OCI-LY3 (cell line): ENCODE data around the gene NCKAP5.

Experiments used
- EZH2phosphoT487 ChIP-seq: fragments of 200-600 bp; shearing (Covaris generic); IDR thresholded peaks from 2 replicates; pipeline ENCODE4 v1.6.1; 2018; ENCODE audit warnings: antibody characterized with exemption, mixed run types, low read depth
- TF ChIP-seq, protein P1 (sequence below): fragments of 200-600, 300-600 bp; sonication (generic); IDR thresholded peaks from 2 replicates; pipeline ENCODE4 v1.5.1; 2014; ENCODE audit warnings: antibody characterized with exemption, low read length, low read depth

- TF ChIP-seq, protein P1, sequence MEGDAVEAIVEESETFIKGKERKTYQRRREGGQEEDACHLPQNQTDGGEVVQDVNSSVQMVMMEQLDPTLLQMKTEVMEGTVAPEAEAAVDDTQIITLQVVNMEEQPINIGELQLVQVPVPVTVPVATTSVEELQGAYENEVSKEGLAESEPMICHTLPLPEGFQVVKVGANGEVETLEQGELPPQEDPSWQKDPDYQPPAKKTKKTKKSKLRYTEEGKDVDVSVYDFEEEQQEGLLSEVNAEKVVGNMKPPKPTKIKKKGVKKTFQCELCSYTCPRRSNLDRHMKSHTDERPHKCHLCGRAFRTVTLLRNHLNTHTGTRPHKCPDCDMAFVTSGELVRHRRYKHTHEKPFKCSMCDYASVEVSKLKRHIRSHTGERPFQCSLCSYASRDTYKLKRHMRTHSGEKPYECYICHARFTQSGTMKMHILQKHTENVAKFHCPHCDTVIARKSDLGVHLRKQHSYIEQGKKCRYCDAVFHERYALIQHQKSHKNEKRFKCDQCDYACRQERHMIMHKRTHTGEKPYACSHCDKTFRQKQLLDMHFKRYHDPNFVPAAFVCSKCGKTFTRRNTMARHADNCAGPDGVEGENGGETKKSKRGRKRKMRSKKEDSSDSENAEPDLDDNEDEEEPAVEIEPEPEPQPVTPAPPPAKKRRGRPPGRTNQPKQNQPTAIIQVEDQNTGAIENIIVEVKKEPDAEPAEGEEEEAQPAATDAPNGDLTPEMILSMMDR = no peak
- no peak for TF ChIP-seq EZH2phosphoT487
Observed at GRCh38 chr2:133591164-133591563, 22.9 kb upstream of the NCKAP5 start.
